HepG2 (cell line): ENCODE data around the gene OTOGL. TPM values are rescaled to one million over a fixed set of nuclear protein-coding genes. Genes with fewer than 3 reads are reported as not detected.

Experiments
- ATAC-seq: fragments of 200-7000 bp; cut with Tn5 transposase; 3 replicates; pipeline ENCODE4 v1.9.1; 2020; ENCODE audit warnings: mild to moderate bottlenecking, moderate library complexity
- BruUV-seq: library from RNA; stranded (reverse); fragments of 400-500 nt; replicated peaks from 2 replicates; lab custom pipeline; 2021; lab: Mats Ljungman, UMichigan
- CTCF ChIA-PET: fragments of 300-600 bp; formaldehyde crosslinking; extraction: SDS; loops from one replicate; lab custom pipeline; 2021; ENCODE audit warnings: low total read pairs, inconsistent platforms, low intra/inter-chr PET ratio; lab: Yijun Ruan, JAX
- POLR2A ChIA-PET: fragments of 350-600 bp; sonication (Branson Sonifier 250); formaldehyde crosslinking; loops from one replicate; lab custom pipeline; 2020; ENCODE audit warnings: antibody characterized with exemption, inconsistent platforms; lab: Yijun Ruan, JAX
- DNase-seq: peaks from one replicate; pipeline ENCODE4 v3.0.0-alpha.2; 2015; ENCODE audit warnings: low spot score
- FAIRE-seq: peaks from 3 replicates; lab custom pipeline; 2011; peaks lifted over from hg19 to GRCh38; lab: Jason Lieb, UNC
- H2AFZ ChIP-seq: one replicate; pipeline ENCODE4 v1.6.1; 2011; ENCODE audit warnings: low read length, inconsistent platforms
- H3K27ac ChIP-seq: fragments of 300-600 bp; 3 replicates; pipeline ENCODE4 v1.8.0; 2011; ENCODE audit warnings: mixed run types, mild to moderate bottlenecking, mixed read lengths, low read length, inconsistent platforms; ENCODE audit not compliant: insufficient read depth; ENCODE audit errors: extremely low read length
- H3K27me3 ChIP-seq, 2 experiments: fragments of 200-600 bp in 1 of 2; 2 replicates in 1 of 2; 3 replicates in 1 of 2; pipeline versions ENCODE4 v1.6.0 to v1.8.0; 2011; ENCODE audit warnings: low read length in 2 of 2, mild to moderate bottlenecking in 2 of 2, moderate library complexity in 2 of 2, inconsistent platforms in 1 of 2; ENCODE audit not compliant: insufficient read depth in 2 of 2, control insufficient read depth in 1 of 2
- H3K36me3 ChIP-seq, 2 experiments: fragments of 200-600 bp in 1 of 2; replicated peaks in 1 of 2; 2 replicates in 1 of 2; 3 replicates in 1 of 2; pipeline versions ENCODE4 v1.5.1 to v1.8.0; 2011; ENCODE audit warnings: low read length in 2 of 2, inconsistent platforms in 1 of 2; ENCODE audit not compliant: insufficient read depth in 2 of 2, control insufficient read depth in 1 of 2
- H3K4me1 ChIP-seq: 2 replicates; pipeline ENCODE4 v1.5.1; 2012; ENCODE audit warnings: low read length, inconsistent platforms; ENCODE audit not compliant: insufficient read depth
- H3K4me2 ChIP-seq: 2 replicates; pipeline ENCODE4 v1.6.0; 2011; ENCODE audit warnings: low read depth, low read length, inconsistent platforms
- H3K4me3 ChIP-seq, 3 experiments: fragments of 200-600 bp in 1 of 3; sonication (generic), shearing (Covaris generic) in 1 of 3; replicated peaks in 1 of 3; 2 replicates each; pipeline ENCODE4 v1.5.1; 2011 to 2016; ENCODE audit warnings: low read length in 3 of 3, inconsistent platforms in 2 of 3, low read depth in 2 of 3, mild to moderate bottlenecking in 2 of 3, control low read depth in 1 of 3, mixed read lengths in 1 of 3; ENCODE audit not compliant: insufficient read depth in 1 of 3
- H3K79me2 ChIP-seq: one replicate; pipeline ENCODE4 v1.6.1; 2011; ENCODE audit warnings: low read length, inconsistent platforms; ENCODE audit not compliant: insufficient read depth
- H3K9ac ChIP-seq: 2 replicates; pipeline ENCODE4 v1.6.0; 2011; ENCODE audit warnings: mild to moderate bottlenecking, low read depth, low read length, inconsistent platforms; ENCODE audit not compliant: insufficient read depth
- H3K9me3 ChIP-seq: 2 replicates; pipeline ENCODE4 v1.5.1; 2012; ENCODE audit warnings: mild to moderate bottlenecking, low read length
- H4K20me1 ChIP-seq: 2 replicates; pipeline ENCODE4 v1.6.0; 2011; ENCODE audit warnings: inconsistent platforms, mild to moderate bottlenecking, low read length, moderate library complexity; ENCODE audit not compliant: insufficient read depth
- ATRX ChIP-seq: sonication (generic); formaldehyde crosslinking; IDR thresholded peaks from 2 replicates; pipeline ENCODE4 v1.4.0; 2020; ENCODE audit warnings: missing genetic modification reagents, borderline replicate concordance
- GTF2F1 ChIP-seq: fragments of 150-350 bp; IDR thresholded peaks from 2 replicates; pipeline ENCODE4 v1.6.1; 2014; ENCODE audit warnings: low read length
- KAT8 ChIP-seq: IDR thresholded peaks from 2 replicates; pipeline ENCODE4 v1.6.1; 2016; ENCODE audit warnings: missing genetic modification reagents, missing compliant biosample characterization
- POLR2G ChIP-seq: fragments of 200-400 bp; formaldehyde crosslinking; IDR thresholded peaks from 2 replicates; pipeline ENCODE4 v1.6.1; 2018; ENCODE audit warnings: mild to moderate bottlenecking, low read depth, low read length, moderate library complexity
- RFXANK ChIP-seq: IDR thresholded peaks from 2 replicates; pipeline ENCODE4 v1.6.1; 2016
- TSC22D2 ChIP-seq: sonication (generic); formaldehyde crosslinking; IDR thresholded peaks from 2 replicates; pipeline ENCODE4 v1.5.1; 2020; ENCODE audit warnings: missing genetic modification reagents, mild to moderate bottlenecking, borderline replicate concordance
- XBP1 ChIP-seq: sonication (generic); formaldehyde crosslinking; IDR thresholded peaks from 2 replicates; pipeline ENCODE4 v1.5.0; 2020; ENCODE audit warnings: missing genetic modification reagents
- ZNF234 ChIP-seq: sonication (generic); formaldehyde crosslinking; conservative IDR thresholded peaks from 2 replicates; pipeline ENCODE4 v1.5.1; 2020; ENCODE audit warnings: mild to moderate bottlenecking, missing genetic modification reagents
- ZNF484 ChIP-seq: sonication (generic); formaldehyde crosslinking; IDR thresholded peaks from 2 replicates; pipeline ENCODE4 v1.5.1; 2020; ENCODE audit warnings: mild to moderate bottlenecking, low read depth, missing genetic modification reagents, borderline replicate concordance
- ZNF678 ChIP-seq: sonication (generic); formaldehyde crosslinking; IDR thresholded peaks from 2 replicates; pipeline ENCODE4 v1.4.0; 2020; ENCODE audit warnings: mild to moderate bottlenecking, missing genetic modification reagents
- ZNF737 ChIP-seq: sonication (generic); formaldehyde crosslinking; IDR thresholded peaks from 2 replicates; pipeline ENCODE4 v1.5.0; 2020; ENCODE audit warnings: missing genetic modification reagents, mild to moderate bottlenecking, borderline replicate concordance
- ZNF776 ChIP-seq: sonication (generic); formaldehyde crosslinking; IDR thresholded peaks from 2 replicates; pipeline ENCODE4 v1.4.0; 2020; ENCODE audit warnings: mild to moderate bottlenecking, missing genetic modification reagents
- WGBS: methylation state at CpG from one replicate; pipeline ENCODE4 v1.1.6; 2017; ENCODE audit warnings: low lambda C conversion rate; 5-methylcytosine and 5-hydroxymethylcytosine counted together
- in situ Hi-C: cut with HindIII; loops from 2 replicates; pipeline ENCODE4 v1.10.0; 2017; ENCODE audit warnings: low pct_unique_long_range_greater_than_20kb; ENCODE audit not compliant: extremely low pct_ligation_motif_present
- intact Hi-C: fragments of 100-400 bp; cut with micrococcal nuclease; formaldehyde crosslinking; loops from one replicate; pipeline ENCODE4 v1.10.0; 2022; ENCODE audit not compliant: unreplicated experiment
- polyA plus RNA-seq, 8 experiments: library from polyadenylated mRNA; depleted of rRNA in 3 of 8; stranded (reverse) in 7 of 8; unstranded in 1 of 8; fragments of >200 nt; fragmentation: Illumina TruSeq in 4 of 8; extraction: Trizol in 4 of 8; gene quantifications; 2 replicates each; pipeline versions ENCODE4 v1.2.1 to v1.2.3, GENCODE V29; 2011 to 2016; ENCODE audit warnings: low read depth in 4 of 8, missing spikeins in 1 of 8, mixed read lengths in 1 of 8; ENCODE audit not compliant: insufficient read depth in 1 of 8
- total RNA-seq, 5 experiments: library from RNA; depleted of rRNA; stranded (reverse); fragments of >200 nt; fragmentation: Illumina TruSeq; extraction: Trizol; gene quantifications; 2 replicates each; pipeline ENCODE4 v1.2.3, GENCODE V29; 2016; ENCODE audit warnings: low read depth in 1 of 5
- TF ChIP-seq, protein P1 (sequence below), 2 experiments: IDR thresholded peaks; 2 replicates each; pipeline ENCODE4 v1.6.1; 2011 to 2012; ENCODE audit warnings: low read length in 2 of 2, borderline replicate concordance in 1 of 2, low read depth in 1 of 2, mild to moderate bottlenecking in 1 of 2, moderate library complexity in 1 of 2

Gene OTOGL
- total and polyA plus RNA-seq, 2 of the 13 experiments (the other 11 are each of a cell fraction or from before 2014, with no cell fraction given) = not detected

DNA sequence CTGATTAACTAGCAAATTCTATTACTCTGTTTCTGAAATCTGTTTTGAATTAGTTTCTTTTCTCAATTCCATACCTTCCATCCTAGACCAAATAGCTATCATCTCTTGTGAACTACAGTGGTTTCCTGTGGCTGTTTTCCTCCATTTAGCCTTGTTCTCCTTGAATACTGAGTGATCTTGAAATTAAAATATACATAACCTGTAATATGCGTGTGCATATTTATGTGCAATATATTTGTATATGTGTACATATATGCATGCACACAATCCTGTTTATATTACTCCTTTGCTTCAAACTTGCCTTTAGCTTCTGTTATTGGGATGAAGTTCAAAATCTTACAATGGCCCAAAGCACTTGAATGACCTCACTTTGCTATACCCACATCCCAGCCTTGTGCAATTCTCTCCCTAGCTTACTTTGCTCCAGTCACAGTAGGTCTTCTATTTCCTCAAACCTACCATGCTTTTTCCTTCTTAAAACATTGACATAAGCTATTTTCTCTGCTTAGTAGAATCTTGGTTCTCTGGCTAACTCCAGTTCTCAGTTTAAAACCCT, 99.5 kb downstream of the OTOGL start:
- 7% methylated on average over 1 of the region's 1 CpG for WGBS
- intact Hi-C loops (no loop called here), in situ Hi-C loops (loop anchor here (25.0 kb wide), 1 partner anchor 412 kb away; no protein-coding TSS in a partner anchor)
- no peak for ATAC-seq
- FAIRE-seq = no peak
- no peaks in the 10 kb centered on the region for H3K36me3 ChIP-seq
- no TSS peak for BruUV-seq
- H4K20me1 ChIP-seq = no peaks in the 10 kb centered on the region
- no peaks in the 10 kb centered on the region for H3K79me2 ChIP-seq
- H3K27me3 ChIP-seq = no peaks in the 10 kb centered on the region
- no peak for DNase-seq
- no peaks in the 10 kb centered on the region for H3K9me3 ChIP-seq
- TF ChIP-seq KAT8 (CRISPR knock-in tag) (no peak), TSC22D2 (CRISPR knock-in tag) (no peak), ATRX (CRISPR knock-in tag) (no peak), ZNF484 (no peak), ZNF737 (CRISPR knock-in tag) (no peak), RFXANK (no peak), GTF2F1 (no peak), POLR2G (no peak), XBP1 (CRISPR knock-in tag) (no peak), ZNF234 (no peak), ZNF776 (CRISPR knock-in tag) (no peak), ZNF678 (CRISPR knock-in tag) (no peak)
- TF ChIP-seq, protein P1, sequence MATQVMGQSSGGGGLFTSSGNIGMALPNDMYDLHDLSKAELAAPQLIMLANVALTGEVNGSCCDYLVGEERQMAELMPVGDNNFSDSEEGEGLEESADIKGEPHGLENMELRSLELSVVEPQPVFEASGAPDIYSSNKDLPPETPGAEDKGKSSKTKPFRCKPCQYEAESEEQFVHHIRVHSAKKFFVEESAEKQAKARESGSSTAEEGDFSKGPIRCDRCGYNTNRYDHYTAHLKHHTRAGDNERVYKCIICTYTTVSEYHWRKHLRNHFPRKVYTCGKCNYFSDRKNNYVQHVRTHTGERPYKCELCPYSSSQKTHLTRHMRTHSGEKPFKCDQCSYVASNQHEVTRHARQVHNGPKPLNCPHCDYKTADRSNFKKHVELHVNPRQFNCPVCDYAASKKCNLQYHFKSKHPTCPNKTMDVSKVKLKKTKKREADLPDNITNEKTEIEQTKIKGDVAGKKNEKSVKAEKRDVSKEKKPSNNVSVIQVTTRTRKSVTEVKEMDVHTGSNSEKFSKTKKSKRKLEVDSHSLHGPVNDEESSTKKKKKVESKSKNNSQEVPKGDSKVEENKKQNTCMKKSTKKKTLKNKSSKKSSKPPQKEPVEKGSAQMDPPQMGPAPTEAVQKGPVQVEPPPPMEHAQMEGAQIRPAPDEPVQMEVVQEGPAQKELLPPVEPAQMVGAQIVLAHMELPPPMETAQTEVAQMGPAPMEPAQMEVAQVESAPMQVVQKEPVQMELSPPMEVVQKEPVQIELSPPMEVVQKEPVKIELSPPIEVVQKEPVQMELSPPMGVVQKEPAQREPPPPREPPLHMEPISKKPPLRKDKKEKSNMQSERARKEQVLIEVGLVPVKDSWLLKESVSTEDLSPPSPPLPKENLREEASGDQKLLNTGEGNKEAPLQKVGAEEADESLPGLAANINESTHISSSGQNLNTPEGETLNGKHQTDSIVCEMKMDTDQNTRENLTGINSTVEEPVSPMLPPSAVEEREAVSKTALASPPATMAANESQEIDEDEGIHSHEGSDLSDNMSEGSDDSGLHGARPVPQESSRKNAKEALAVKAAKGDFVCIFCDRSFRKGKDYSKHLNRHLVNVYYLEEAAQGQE (IDR thresholded peaks at IDR 0.05; ENCODE audit: borderline replicate concordance in 1 of 2, low read depth in 1 of 2, low read length in 2 of 2) = no peak
- no peak overlapping the region for H2AFZ ChIP-seq
- H3K4me2 ChIP-seq = no peak overlapping the region
- CTCF ChIA-PET = no interaction called here
- no peaks in the 10 kb centered on the region for H3K4me1 ChIP-seq
- POLR2A ChIA-PET = no interaction called here
- no peak overlapping the region for H3K9ac ChIP-seq
- no peak overlapping the region for H3K27ac ChIP-seq
- H3K4me3 ChIP-seq = no peak overlapping the region
